Breast epithelium (tissue), 4 donors: ENCODE measurements around the gene AKIRIN2. TPM values are rescaled to one million over a fixed set of nuclear protein-coding genes. Genes with fewer than 3 reads are reported as not detected.

Experiments
- DNase-seq, 2 donors: peaks; one replicate each; pipeline ENCODE4 v3.0.0-alpha.2; 2019; ENCODE audit warnings: low spot score in 2 of 2
- H3K27ac ChIP-seq, 2 donors: fragments of 200-600 bp; sonication (generic) in 1 of 2; one replicate each; pipeline ENCODE4 v1.5.1; 2016 to 2019; ENCODE audit warnings: mild to moderate bottlenecking in 1 of 2
- H3K27me3 ChIP-seq, 2 donors: fragments of 200-600 bp; sonication (generic) in 1 of 2; one replicate each; pipeline versions ENCODE4 v1.5.1 to v1.6.0; 2017 to 2019; ENCODE audit warnings: control low read depth in 1 of 2, mild to moderate bottlenecking in 1 of 2
- H3K36me3 ChIP-seq: fragments of 200-600 bp; one replicate; pipeline ENCODE4 v1.5.1; 2019
- H3K4me1 ChIP-seq, 2 donors: fragments of 200-600 bp; sonication (generic); one replicate each; pipeline ENCODE4 v1.5.1; 2016 to 2019; ENCODE audit warnings: control low read depth in 1 of 2
- H3K4me3 ChIP-seq, 3 donors: fragments of 200-600 bp; sonication (generic); 1 replicate in 2 of 3; 2 replicates in 1 of 3; pipeline ENCODE4 v1.5.1; 2016 to 2019; ENCODE audit warnings: mild to moderate bottlenecking in 3 of 3, moderate library complexity in 2 of 3
- H3K9me3 ChIP-seq, 2 donors: fragments of 200-600 bp; sonication (generic) in 1 of 2; one replicate each; pipeline ENCODE4 v1.5.1; 2016 to 2019; ENCODE audit warnings: control low read depth in 1 of 2
- POLR2A ChIP-seq: fragments of 450-650 bp; IDR thresholded peaks from one replicate; pipeline ENCODE4 v1.6.1; 2016; ENCODE audit warnings: antibody characterized with exemption, mild to moderate bottlenecking, moderate library complexity
- POLR2AphosphoS5 ChIP-seq, 3 donors: sonication (generic); formaldehyde crosslinking; IDR thresholded peaks; one replicate each; pipeline ENCODE4 v1.6.1; 2017; ENCODE audit warnings: antibody characterized with exemption in 3 of 3
- intact Hi-C: fragments of 100-400 bp; cut with DNase I; formaldehyde crosslinking; loops from one replicate; pipeline ENCODE4 v1.15.1; 2023; ENCODE audit warnings: low total_unique reads
- total RNA-seq, 3 donors: library from RNA; depleted of rRNA; stranded (reverse); fragments of >200 nt; gene quantifications; one replicate each; pipeline ENCODE4 v1.1.0, GENCODE V29; 2016
- TF ChIP-seq, protein P1 (sequence below), 3 donors: fragments of 450-650 bp; IDR thresholded peaks; one replicate each; pipeline ENCODE4 v1.5.1; 2016 to 2017; ENCODE audit warnings: antibody characterized with exemption in 3 of 3, mild to moderate bottlenecking in 3 of 3, moderate library complexity in 3 of 3

Gene AKIRIN2
- total RNA-seq, 3 donors from 2014 or later = 18.4 to 30.6 (median 22.8) TPM

DNA sequence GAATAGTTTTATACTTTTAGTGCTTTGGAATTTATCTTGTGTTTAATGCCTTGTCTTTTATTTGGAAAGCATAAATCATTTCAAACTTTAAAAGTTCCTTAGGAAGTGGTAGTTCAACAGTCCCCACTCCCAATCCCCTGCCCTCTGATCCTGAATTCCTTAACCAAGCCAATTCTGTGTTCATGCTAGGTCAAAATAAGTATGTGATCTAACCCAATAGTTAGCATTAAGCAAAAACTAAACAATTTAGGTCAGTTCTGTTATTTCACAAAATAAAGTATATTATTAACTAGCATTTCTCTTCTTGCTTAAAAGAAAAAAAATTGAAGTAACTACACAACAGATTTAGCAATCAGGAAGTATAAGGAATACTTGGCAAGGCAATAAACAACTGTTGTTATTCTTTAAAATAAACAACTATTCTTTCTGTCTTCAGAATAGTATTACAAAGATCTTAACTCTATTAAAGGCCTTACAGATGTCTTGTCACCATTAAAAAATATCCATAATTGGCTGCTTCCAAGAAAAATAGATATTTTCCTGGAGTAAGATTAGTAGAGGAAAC is 37.0 kb downstream of the AKIRIN2 start:
- H3K27me3 ChIP-seq = no peaks in the 10 kb centered on the region
- TF ChIP-seq POLR2AphosphoS5 (IDR thresholded peaks at IDR 0.05) = no peak
- TF ChIP-seq, protein P1, sequence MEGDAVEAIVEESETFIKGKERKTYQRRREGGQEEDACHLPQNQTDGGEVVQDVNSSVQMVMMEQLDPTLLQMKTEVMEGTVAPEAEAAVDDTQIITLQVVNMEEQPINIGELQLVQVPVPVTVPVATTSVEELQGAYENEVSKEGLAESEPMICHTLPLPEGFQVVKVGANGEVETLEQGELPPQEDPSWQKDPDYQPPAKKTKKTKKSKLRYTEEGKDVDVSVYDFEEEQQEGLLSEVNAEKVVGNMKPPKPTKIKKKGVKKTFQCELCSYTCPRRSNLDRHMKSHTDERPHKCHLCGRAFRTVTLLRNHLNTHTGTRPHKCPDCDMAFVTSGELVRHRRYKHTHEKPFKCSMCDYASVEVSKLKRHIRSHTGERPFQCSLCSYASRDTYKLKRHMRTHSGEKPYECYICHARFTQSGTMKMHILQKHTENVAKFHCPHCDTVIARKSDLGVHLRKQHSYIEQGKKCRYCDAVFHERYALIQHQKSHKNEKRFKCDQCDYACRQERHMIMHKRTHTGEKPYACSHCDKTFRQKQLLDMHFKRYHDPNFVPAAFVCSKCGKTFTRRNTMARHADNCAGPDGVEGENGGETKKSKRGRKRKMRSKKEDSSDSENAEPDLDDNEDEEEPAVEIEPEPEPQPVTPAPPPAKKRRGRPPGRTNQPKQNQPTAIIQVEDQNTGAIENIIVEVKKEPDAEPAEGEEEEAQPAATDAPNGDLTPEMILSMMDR (IDR thresholded peaks at IDR 0.05) = no peak
- no peak for TF ChIP-seq POLR2A
- H3K27ac ChIP-seq = no peak overlapping the region
- intact Hi-C loops = no loop called here
- no peaks in the 10 kb centered on the region for H3K36me3 ChIP-seq
- DNase-seq = no peak
- no peaks in the 10 kb centered on the region for H3K9me3 ChIP-seq
- H3K4me3 ChIP-seq = no peak overlapping the region
- H3K4me1 ChIP-seq = no peaks in the 10 kb centered on the region

DNA sequence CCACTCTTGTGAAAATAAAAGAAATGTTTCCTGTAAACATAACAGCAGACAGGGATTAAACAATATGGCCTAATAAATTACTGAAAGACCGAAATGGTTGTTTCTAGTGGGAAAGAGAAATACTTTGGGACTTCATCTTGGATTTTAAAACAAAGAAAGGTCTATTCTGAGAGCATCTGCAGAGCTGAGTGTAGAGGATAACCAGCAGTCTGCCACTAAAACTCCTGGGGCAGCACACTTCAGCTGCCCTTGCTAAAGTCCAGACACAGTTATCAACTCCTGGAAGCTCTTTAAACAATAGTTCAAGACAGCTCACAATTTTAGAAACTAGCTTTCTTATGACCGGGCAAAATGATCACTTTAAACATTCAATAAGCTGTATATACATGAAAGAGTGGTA is 38.6 kb downstream of the AKIRIN2 start:
- DNase-seq = no peak
- H3K4me1 ChIP-seq = no peaks in the 10 kb centered on the region
- no peak for TF ChIP-seq POLR2AphosphoS5 (IDR thresholded peaks at IDR 0.05)
- no peak for TF ChIP-seq POLR2A
- TF ChIP-seq, protein P1 (IDR thresholded peaks at IDR 0.05) = no peak
- H3K36me3 ChIP-seq = no peaks in the 10 kb centered on the region
- H3K27me3 ChIP-seq = no peaks in the 10 kb centered on the region
- no peak overlapping the region for H3K4me3 ChIP-seq
- intact Hi-C loops = no loop called here
- H3K27ac ChIP-seq = no peak overlapping the region
- no peaks in the 10 kb centered on the region for H3K9me3 ChIP-seq

DNA sequence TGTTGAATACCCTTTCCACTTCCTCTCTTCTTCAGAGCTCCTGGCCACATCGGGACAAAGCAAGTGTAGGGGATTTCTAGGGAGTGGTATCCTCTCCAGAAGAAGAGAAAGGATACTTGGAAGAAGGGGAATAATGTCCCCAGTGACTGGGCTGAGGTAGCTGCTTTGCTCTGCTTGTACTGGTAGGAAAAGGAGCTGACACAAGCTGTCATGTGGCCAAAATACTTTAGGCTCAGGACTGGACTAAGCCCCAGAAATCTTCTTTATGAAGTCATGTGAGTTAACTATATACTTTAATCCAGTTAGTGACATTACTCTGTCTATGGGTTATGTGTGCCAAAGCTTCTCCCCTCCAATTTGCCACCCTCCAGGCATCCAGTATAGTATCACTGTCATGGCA is 40.5 kb downstream of the AKIRIN2 start:
- no peak overlapping the region for H3K27ac ChIP-seq
- H3K27me3 ChIP-seq = no peaks in the 10 kb centered on the region
- intact Hi-C loops = no loop called here

DNA sequence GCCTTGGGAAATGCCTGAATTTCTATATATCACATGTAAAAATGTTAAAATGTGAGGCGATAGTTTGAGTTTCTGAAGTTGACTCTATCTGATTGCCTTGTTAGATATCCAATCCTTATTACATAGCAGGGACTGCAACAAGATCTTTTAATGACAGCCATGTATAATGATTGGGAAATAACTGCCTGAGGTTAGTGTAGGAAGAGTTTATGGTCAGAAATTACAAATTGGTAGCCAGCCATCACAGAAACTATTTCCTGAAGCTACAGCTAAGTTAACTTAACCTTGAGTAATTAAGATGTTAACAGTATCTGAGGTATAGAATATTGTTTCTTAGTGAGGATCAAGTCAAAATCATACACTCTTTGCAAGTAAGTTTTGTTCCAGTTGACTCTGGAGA is 41.0 kb downstream of the AKIRIN2 start:
- no peak overlapping the region for H3K4me3 ChIP-seq

More for the DNA sequence above, 40.5 kb downstream of the AKIRIN2 start:
- Histone ChIP-seq H3K9me3 (no peaks in the 10 kb centered on the region), H3K4me1 (no peaks in the 10 kb centered on the region), H3K36me3 (no peaks in the 10 kb centered on the region), H3K4me3 (no peak overlapping the region)
- DNase-seq = no peak
- TF ChIP-seq POLR2AphosphoS5 (IDR thresholded peaks at IDR 0.05) (no peak), POLR2A (no peak)
- TF ChIP-seq, protein P1 (IDR thresholded peaks at IDR 0.05) = no peak

DNA sequence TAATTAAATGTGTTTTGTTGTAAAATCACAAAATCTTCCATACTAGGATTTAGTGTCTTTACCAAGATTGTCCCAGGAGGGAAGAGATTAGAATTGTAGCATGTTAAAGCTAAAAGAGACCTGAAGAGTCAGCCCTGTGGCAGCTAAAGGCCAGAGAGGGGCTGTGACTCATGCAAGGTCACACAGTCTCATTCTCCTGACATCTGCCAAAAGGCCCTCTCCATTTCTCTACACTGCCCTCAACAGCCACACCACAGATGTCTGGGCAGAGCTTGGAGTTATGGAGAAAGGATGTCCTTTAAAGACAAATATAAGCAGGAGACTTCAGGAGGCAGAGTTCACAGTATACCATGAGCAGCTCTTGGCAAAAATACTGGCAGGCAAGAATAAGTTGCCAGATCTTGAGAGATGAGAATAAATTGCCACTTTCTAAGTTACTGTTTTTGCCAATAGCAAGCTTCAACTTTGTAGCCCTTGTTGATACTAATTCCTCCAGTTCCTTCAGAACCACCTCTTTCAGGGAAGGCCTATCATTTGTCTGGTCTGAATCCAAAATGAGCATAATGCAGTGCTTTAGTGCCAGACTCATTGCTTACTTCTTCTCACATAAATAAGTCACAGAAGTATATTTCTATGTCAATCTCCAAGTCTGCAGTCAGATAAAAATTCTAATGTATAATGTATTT is 41.7 kb downstream of the AKIRIN2 start:
- no peaks in the 10 kb centered on the region for H3K4me1 ChIP-seq
- H3K36me3 ChIP-seq = no peaks in the 10 kb centered on the region
- no peak overlapping the region for H3K27ac ChIP-seq
- H3K4me3 ChIP-seq = no peak overlapping the region
- TF ChIP-seq POLR2A (no peak), POLR2AphosphoS5 (IDR thresholded peaks at IDR 0.05) (no peak)
- TF ChIP-seq, protein P1 (IDR thresholded peaks at IDR 0.05) = no peak
- intact Hi-C loops = no loop called here
- no peaks in the 10 kb centered on the region for H3K27me3 ChIP-seq
- no peak for DNase-seq
- H3K9me3 ChIP-seq = no peaks in the 10 kb centered on the region

More for the DNA sequence above, 41.0 kb downstream of the AKIRIN2 start:
- intact Hi-C loops = no loop called here
- no peaks in the 10 kb centered on the region for H3K4me1 ChIP-seq
- no peak for DNase-seq
- no peaks in the 10 kb centered on the region for H3K27me3 ChIP-seq
- TF ChIP-seq POLR2AphosphoS5 (IDR thresholded peaks at IDR 0.05) (no peak), POLR2A (no peak)
- TF ChIP-seq, protein P1 (IDR thresholded peaks at IDR 0.05) = no peak
- no peak overlapping the region for H3K27ac ChIP-seq
- H3K36me3 ChIP-seq = no peaks in the 10 kb centered on the region
- no peaks in the 10 kb centered on the region for H3K9me3 ChIP-seq
